Measurements from ENCODE around the gene POLR2B.
"Not testable (repeated sequence)": the region's sequence is repeated elsewhere in the genome, so short reads cannot be mapped to it uniquely, and the experiment has no call there.

Gene POLR2B

GRCh38 chr4:56986952-56987351 is 8.3 kb downstream of the POLR2B start:
- DNase-seq (ENCODE audit: low read depth), result no peak

GRCh38 chr4:56990109-56990905 is 11.6 kb downstream of the POLR2B start:
- no peak for DNase-seq (ENCODE audit: low read depth)

GRCh38 chr4:56995525-56995924 is 16.8 kb downstream of the POLR2B start:
- DNase-seq (ENCODE audit: low read depth), result no peak

GRCh38 chr4:56999751-57000150 is 21.1 kb downstream of the POLR2B start:
- DNase-seq (ENCODE audit: low read depth), result no peak

GRCh38 chr4:57013543-57014120 is 34.9 kb downstream of the POLR2B start:
- no peak for DNase-seq (ENCODE audit: low read depth)

- DNase-seq (ENCODE audit: low read depth), result no peak
Measured at GRCh38 chr4:57018980-57019379, 40.3 kb downstream of the POLR2B start.

- DNase-seq (ENCODE audit: low read depth), result no peak
Measured at GRCh38 chr4:57020467-57021101, 41.9 kb downstream of the POLR2B start.

GRCh38 chr4:57023104-57023503 is 44.4 kb downstream of the POLR2B start:
- DNase-seq (ENCODE audit: low read depth), result no peak

- DNase-seq (ENCODE audit: low read depth), result no peak
Measured at GRCh38 chr4:57034520-57034919, 55.8 kb downstream of the POLR2B start.

- DNase-seq (ENCODE audit: low read depth), result no peak
Measured at GRCh38 chr4:57037982-57038604, 59.4 kb downstream of the POLR2B start.

- no peak for DNase-seq (ENCODE audit: low read depth)
Measured at GRCh38 chr4:57039345-57039744, 60.6 kb downstream of the POLR2B start.

- DNase-seq (ENCODE audit: low read depth), result no peak
Measured at GRCh38 chr4:57040510-57040909, 61.8 kb downstream of the POLR2B start.

- no peak for DNase-seq (ENCODE audit: low read depth)
Measured at GRCh38 chr4:57041020-57041419, 62.3 kb downstream of the POLR2B start.

- no peak for DNase-seq (ENCODE audit: low read depth)
Measured at GRCh38 chr4:57042711-57043169, 64.0 kb downstream of the POLR2B start.

- no peak for DNase-seq (ENCODE audit: low read depth)
Measured at GRCh38 chr4:57043347-57044251, 64.9 kb downstream of the POLR2B start.

- no peak for DNase-seq (ENCODE audit: low read depth)
Measured at GRCh38 chr4:57044279-57044678, 65.6 kb downstream of the POLR2B start.

- DNase-seq (ENCODE audit: low read depth), result no peak
Measured at GRCh38 chr4:57044996-57045395, 66.3 kb downstream of the POLR2B start.

- not testable (repeated sequence) for DNase-seq (ENCODE audit: low read depth)
Measured at GRCh38 chr4:57047046-57047445, 68.3 kb downstream of the POLR2B start.

- no peak for DNase-seq (ENCODE audit: low read depth)
Measured at GRCh38 chr4:57048590-57049304, 70.1 kb downstream of the POLR2B start.

- DNase-seq (ENCODE audit: low read depth), result no peak
Measured at GRCh38 chr4:57051095-57051494, 72.4 kb downstream of the POLR2B start.

- no peak for DNase-seq (ENCODE audit: low read depth)
Measured at GRCh38 chr4:57051524-57051923, 72.8 kb downstream of the POLR2B start.
